NCI-H2081 treated with DMSO at 0.1 percent for 48 hours (cell line): ENCODE measurements around the gene RPRD1A.
"Not testable (repeated sequence)": the region's sequence is repeated elsewhere in the genome, so short reads cannot be mapped to it uniquely, and the experiment has no call there.

ENCODE experiments used
- DNase-seq: peaks from one replicate; lab custom pipeline; 2025; lab: John Stamatoyannopoulos, UW

RPRD1A gene

GRCh38 chr18:36078751-36079529 is 11.6 kb upstream of the RPRD1A start:
- DNase-seq: no peak

GRCh38 chr18:36077764-36078163 is 10.4 kb upstream of the RPRD1A start:
- not testable (repeated sequence) for DNase-seq

- no peak for DNase-seq
These were observed 8.7 kb upstream of the RPRD1A start for GRCh38 chr18:36075862-36076587.

GRCh38 chr18:36074435-36074834 is 7.1 kb upstream of the RPRD1A start:
- DNase-seq: no peak

DNA sequence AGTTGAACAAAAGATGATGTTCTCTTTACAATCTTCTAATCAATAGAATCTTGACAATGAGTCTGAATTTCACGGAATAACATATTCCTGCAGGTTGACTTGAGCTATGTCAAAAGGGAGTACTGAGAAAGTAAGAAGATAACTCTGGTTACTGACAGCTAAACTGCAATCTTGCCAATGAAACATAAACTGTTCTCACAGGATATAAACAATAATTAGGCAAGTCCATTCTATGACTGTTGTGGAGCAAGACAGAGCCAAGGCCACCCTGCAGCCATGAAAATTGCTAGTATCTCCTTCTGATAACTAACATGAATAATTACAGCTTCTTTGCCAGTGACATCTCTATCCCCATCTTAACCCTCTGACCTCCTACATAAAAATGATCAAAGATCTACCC is 6.3 kb upstream of the RPRD1A start:
- DNase-seq: no peak

DNA sequence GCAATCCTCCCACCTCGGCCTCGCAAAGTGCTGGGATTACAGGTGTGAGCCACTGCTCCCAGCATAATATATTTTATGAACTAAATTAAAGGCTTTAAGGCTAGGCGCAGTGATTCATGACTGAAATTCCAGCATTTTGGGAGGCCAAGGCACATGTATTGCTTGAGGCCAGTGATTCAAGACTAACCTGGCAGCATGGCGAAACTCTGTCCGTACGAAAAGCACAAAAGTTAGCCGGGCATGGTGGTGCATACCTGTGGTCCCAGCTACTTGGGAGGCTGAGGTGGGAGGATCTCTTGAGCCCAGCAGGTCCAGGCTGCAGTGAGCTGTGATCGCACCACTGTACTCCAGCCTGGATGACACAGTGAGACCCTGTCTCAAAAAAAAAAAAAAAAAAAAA is 5.0 kb upstream of the RPRD1A start:
- DNase-seq: not testable (repeated sequence)

- no peak for DNase-seq
These were observed 689 bp downstream of the RPRD1A start for GRCh38 chr18:36066686-36067054.

DNA sequence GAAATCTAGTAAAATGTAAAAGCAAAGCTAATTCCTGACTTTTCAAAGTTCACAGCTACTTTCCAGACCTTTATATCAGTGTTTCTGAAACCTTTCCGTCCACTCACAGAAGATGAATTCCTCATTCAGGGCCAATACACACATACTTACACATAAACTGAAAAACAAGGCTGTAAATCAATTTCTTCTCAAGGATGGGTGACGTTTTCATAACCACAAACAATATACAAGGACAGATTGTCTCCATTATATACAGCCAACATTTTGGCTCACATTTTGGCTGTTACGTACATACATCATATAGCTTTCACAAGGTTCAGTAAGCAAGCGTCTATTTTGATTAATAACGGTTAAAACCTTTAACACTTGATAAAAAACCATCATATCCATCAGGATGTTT is 1.4 kb downstream of the RPRD1A start:
- no peak for DNase-seq

DNA sequence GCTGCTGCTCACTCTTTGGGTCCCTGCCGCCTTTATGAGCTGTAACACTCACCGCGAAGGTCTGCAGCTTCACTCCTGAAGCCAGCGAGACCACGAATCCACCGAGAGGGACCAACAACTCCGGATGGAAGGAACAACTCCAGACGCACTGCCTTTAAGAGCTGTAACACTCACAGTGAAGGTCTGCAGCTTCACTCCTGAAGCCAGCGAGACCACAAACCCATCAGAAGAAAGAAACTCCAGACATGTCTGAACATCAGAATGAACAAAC is 2.6 kb downstream of the RPRD1A start:
- DNase-seq: not testable (repeated sequence)

GRCh38 chr18:36064027-36064808 is 3.1 kb downstream of the RPRD1A start:
- DNase-seq: no peak

- no peak for DNase-seq
These were observed 8.7 kb downstream of the RPRD1A start for GRCh38 chr18:36058674-36059073.

GRCh38 chr18:36051760-36052159 is 15.6 kb downstream of the RPRD1A start:
- no peak for DNase-seq

DNA sequence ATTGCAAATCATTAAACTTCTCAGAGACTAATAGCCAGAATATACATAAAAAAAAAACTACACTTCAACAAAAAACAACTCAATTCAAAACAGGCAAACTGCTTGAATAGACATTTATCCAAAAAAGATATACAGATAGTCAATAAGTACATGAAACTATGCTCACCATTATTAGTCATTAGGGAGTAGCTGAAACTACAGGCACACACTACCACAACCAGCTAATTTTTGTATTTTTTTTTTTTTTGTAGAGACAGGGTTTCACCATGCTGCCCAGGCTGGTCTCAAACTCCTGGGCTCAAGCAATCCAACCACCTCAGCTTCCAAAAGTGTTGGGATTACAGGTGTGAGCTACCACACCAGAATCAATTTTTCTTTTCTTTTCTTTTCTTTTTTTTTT is 16.9 kb downstream of the RPRD1A start:
- no peak for DNase-seq

DNA sequence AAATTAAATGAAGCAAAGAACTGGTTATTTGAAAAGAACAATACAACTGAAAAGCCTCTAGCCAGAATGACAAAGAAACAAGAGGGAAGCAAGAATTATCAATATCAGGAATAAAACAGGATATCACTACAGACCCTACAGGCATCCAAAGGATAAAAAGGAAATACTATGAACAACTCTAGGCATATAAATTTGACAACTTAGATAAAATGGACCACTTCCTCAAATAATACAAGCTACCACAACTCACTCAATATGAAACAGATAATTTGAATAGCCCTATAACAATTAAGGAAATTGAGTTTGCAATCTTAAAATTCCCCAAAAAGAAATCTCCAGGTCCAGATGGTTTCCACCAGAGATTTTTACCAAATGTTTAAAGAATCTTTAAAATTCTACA is 19.8 kb downstream of the RPRD1A start:
- DNase-seq: no peak

- no peak for DNase-seq
These were observed 20.5 kb downstream of the RPRD1A start for GRCh38 chr18:36046898-36047297.

DNA sequence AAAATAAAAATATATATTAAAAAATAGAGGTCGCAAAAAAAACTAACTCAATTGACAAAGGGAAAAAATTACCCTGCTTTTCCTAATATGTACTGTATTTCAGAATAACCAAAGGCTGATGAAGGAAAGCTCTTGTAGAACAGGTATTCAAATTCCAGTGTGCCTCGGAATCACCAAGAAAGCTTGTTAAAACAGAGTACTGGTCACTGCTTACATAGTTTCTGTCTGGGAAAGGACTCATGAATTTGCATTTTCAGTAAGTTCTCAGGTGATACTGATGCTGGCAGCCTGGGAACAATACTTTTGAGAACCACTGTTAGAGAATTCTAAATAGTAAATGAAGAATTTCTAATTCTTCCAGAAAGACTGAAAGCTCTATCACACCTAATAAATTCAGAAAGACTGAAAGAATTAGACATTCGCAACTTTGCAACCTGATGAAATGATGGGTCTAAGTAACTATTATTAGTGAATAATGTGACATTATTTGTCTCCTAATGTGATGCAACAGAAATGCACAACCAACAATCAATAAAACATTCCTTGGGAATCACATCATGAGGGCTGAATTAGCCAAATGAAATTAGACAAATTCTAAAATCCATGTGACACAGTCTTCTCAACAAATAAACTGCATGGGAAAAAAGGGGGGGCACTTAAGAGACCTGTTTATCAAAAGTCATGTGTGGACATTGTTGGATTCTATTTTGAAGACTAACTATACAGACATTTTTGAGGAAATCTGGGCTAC is 21.9 kb downstream of the RPRD1A start:
- no peak for DNase-seq

DNA sequence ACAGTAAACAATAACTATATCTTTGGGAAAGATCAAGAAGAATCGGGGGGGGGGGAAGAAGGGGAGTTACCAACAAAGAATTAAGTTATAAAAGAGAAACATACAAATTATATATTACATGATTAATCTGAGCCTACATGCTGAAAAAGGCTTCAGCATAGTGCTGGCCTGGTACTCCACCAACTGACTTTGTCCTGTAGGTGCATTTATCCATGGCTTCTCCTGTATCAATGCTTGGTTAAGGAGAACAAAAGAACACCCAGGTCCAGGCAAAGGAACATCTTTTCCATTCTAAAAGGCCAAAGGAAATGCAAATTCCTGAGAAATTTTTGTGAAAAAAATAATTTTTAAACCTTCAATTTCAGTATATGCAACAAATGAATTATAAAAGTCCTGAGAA is 24.2 kb downstream of the RPRD1A start:
- DNase-seq: no peak

GRCh38 chr18:36041146-36041545 is 26.2 kb downstream of the RPRD1A start:
- DNase-seq: no peak

DNA sequence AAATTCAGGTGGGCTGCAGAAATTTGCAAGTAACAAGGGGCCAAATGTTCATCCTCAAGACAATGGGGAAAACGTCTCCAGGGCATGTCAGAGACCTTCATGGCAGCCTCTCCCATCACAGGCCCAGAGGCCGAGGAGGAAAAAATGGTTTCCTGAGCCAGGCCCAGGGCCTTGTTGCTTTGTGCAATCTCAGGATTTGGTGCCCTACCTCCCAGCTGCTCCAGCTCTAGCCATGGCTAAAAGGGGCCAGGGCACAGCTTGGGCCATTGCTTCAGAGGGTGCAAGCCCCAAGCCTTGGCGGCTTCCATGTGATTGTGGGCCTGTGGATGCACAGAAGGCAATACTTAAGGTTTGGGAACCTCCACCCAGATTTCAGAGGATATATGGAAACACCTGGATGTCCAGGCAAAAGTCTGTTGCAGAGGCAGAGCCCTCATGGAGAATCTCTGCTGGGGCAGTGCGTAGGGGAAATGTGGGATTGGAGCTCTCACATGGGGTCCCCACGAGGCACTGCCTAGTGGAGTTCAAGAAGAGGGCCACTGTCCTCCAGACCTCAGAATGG is 29.2 kb downstream of the RPRD1A start:
- DNase-seq: no peak

- peak; percentile 74 for DNase-seq
These were observed 32.1 kb downstream of the RPRD1A start for GRCh38 chr18:36035253-36035652.

GRCh38 chr18:36034299-36034895 is 33.0 kb downstream of the RPRD1A start:
- no peak for DNase-seq

- DNase-seq: no peak
These were observed 35.5 kb downstream of the RPRD1A start for GRCh38 chr18:36031903-36032302.
